SU-DHL-6 (cell line): ENCODE data around the gene AK9.

Source experiments
- CTCF ChIP-seq: fragments of 200-600 bp; sonication (generic); IDR thresholded peaks from one replicate; pipeline ENCODE4 v1.5.1; 2017; ENCODE audit warnings: antibody characterized with exemption, mild to moderate bottlenecking, low read length, moderate library complexity; ENCODE audit not compliant: insufficient read depth, poor library complexity, severe bottlenecking
- EZH2phosphoT487 ChIP-seq: fragments of 200-600 bp; sonication (generic), shearing (Covaris generic); conservative IDR thresholded peaks from 2 replicates; pipeline ENCODE4 v1.6.1; 2018; ENCODE audit warnings: mild to moderate bottlenecking, antibody characterized with exemption, low read length, moderate library complexity, mixed read lengths

- TF ChIP-seq CTCF = no peak
- no peak for TF ChIP-seq EZH2phosphoT487
Measured at GRCh38 chr6:109523478-109523877, 167.5 kb downstream of the AK9 start.
